A673 (cell line): Measurements from ENCODE around the gene FRMD1. TPM values are rescaled to one million over a fixed set of nuclear protein-coding genes. Genes with fewer than 3 reads are reported as not detected.

Source experiments
- BruUV-seq: library from RNA; stranded (reverse); fragments of 400-500 nt; replicated peaks from 2 replicates; lab custom pipeline; 2021; lab: Mats Ljungman, UMichigan
- CTCF ChIA-PET: fragments of 300-600 bp; sonication (Branson Sonifier 250); formaldehyde crosslinking; loops from one replicate; lab custom pipeline; 2022; ENCODE audit warnings: antibody characterized with exemption; lab: Charles Lee
- POLR2A ChIA-PET: fragments of 300-600 bp; sonication (Branson Sonifier 250); formaldehyde crosslinking; loops from one replicate; lab custom pipeline; 2022; ENCODE audit warnings: antibody characterized with exemption; ENCODE audit not compliant: low non-redundant PET; lab: Charles Lee
- DNase-seq: peaks from one replicate; pipeline ENCODE4 v3.0.0-alpha.2; 2015; ENCODE audit warnings: low spot score
- H3K27ac ChIP-seq: fragments of 200-600 bp; sonication (generic); 2 replicates; pipeline ENCODE4 v1.5.1; 2016; ENCODE audit warnings: mixed run types, low read depth, mild to moderate bottlenecking, mixed read lengths, antibody characterized with exemption, low read length; ENCODE audit not compliant: poor library complexity, severe bottlenecking
- H3K27me3 ChIP-seq: fragments of 200-600 bp; sonication (generic); replicated peaks from 2 replicates; pipeline ENCODE4 v1.6.1; 2017; ENCODE audit warnings: mixed run types, low read depth, mild to moderate bottlenecking, mixed read lengths, antibody characterized with exemption, low read length; ENCODE audit not compliant: insufficient read depth, poor library complexity
- H3K36me3 ChIP-seq: fragments of 200-600 bp; sonication (generic); 2 replicates; pipeline ENCODE4 v1.6.1; 2016; ENCODE audit warnings: mixed run types, mild to moderate bottlenecking, mixed read lengths, antibody characterized with exemption, low read length; ENCODE audit not compliant: insufficient read depth, poor library complexity, severe bottlenecking
- H3K4me1 ChIP-seq: fragments of 200-600 bp; sonication (generic); 2 replicates; pipeline ENCODE4 v1.6.1; 2017; ENCODE audit warnings: mixed run types, mild to moderate bottlenecking, mixed read lengths, antibody characterized with exemption, low read length; ENCODE audit not compliant: insufficient read depth, poor library complexity, severe bottlenecking
- H3K4me3 ChIP-seq: fragments of 200-600 bp; sonication (generic); 2 replicates; pipeline ENCODE4 v1.5.1; 2016; ENCODE audit warnings: low read depth, mixed run types, mild to moderate bottlenecking, mixed read lengths, low read length; ENCODE audit not compliant: poor library complexity, severe bottlenecking
- H3K9me3 ChIP-seq: fragments of 200-600 bp; sonication (generic); 2 replicates; pipeline ENCODE4 v1.6.1; 2016; ENCODE audit warnings: mixed run types, low read depth, mild to moderate bottlenecking, mixed read lengths, antibody characterized with exemption, low read length; ENCODE audit not compliant: poor library complexity, severe bottlenecking
- CTCF ChIP-seq: fragments of 300-800, 200-600 bp; sonication (generic); conservative IDR thresholded peaks from 2 replicates; pipeline ENCODE4 v1.5.1; 2017; ENCODE audit warnings: low read depth, mild to moderate bottlenecking, antibody characterized with exemption, low read length, moderate library complexity, mixed read lengths
- EZH2 ChIP-seq: fragments of 200-600 bp; sonication (generic); IDR thresholded peaks from 2 replicates; pipeline ENCODE4 v1.6.1; 2017; ENCODE audit warnings: borderline replicate concordance, low read depth, mild to moderate bottlenecking, mixed read lengths, antibody characterized with exemption, low read length; ENCODE audit not compliant: poor library complexity, severe bottlenecking
- intact Hi-C: fragments of 100-400 bp; cut with micrococcal nuclease; formaldehyde crosslinking; loops from one replicate; pipeline ENCODE4 v1.10.0; 2022; ENCODE audit not compliant: unreplicated experiment
- total RNA-seq: library from RNA; stranded (reverse); gene quantifications from 2 replicates; pipeline ENCODE4 v1.2.3, GENCODE V29; 2021

The FRMD1 gene
- total RNA-seq, 1 experiment from 2014 or later, result not detected

GRCh38 chr6:168028181-168028580 lies 50.8 kb downstream of the FRMD1 start:
- Histone ChIP-seq H3K9me3 (no peaks in the 10 kb centered on the region), H3K27ac (no peak overlapping the region), H3K4me3 (no peak overlapping the region), H3K27me3 (no peaks in the 10 kb centered on the region), H3K4me1 (peaks cover 14% of the 10 kb centered on the region), H3K36me3 (no peaks in the 10 kb centered on the region)
- DNase-seq, result no peak
- BruUV-seq, result no TSS peak
- TF ChIP-seq EZH2, result no peak
- TF ChIP-seq CTCF, result no peak
- CTCF ChIA-PET, result interaction anchor here (0.6 kb wide), 1 partner anchor 105 kb away, joined by 4 read pairs; no protein-coding TSS in a partner anchor
- intact Hi-C loops, result no loop called here
- POLR2A ChIA-PET, result no interaction called here

- no peak overlapping the region for H3K27ac ChIP-seq
- intact Hi-C loops, result no loop called here
- DNase-seq, result no peak
- CTCF ChIA-PET, result no interaction called here
- no peaks in the 10 kb centered on the region for H3K36me3 ChIP-seq
- no peak overlapping the region for H3K4me3 ChIP-seq
- BruUV-seq, result no TSS peak
- TF ChIP-seq CTCF (no peak), EZH2 (no peak)
- no peaks in the 10 kb centered on the region for H3K27me3 ChIP-seq
- no peaks in the 10 kb centered on the region for H3K9me3 ChIP-seq
- H3K4me1 ChIP-seq, result peaks cover 14% of the 10 kb centered on the region
- POLR2A ChIA-PET, result no interaction called here
These were observed 51.5 kb downstream of the FRMD1 start for GRCh38 chr6:168027521-168027920.

GRCh38 chr6:168026925-168027324 lies 52.1 kb downstream of the FRMD1 start:
- no peak overlapping the region for H3K4me3 ChIP-seq
- H3K27me3 ChIP-seq, result no peaks in the 10 kb centered on the region
- TF ChIP-seq EZH2 (no peak), CTCF (no peak)
- ChIA-PET POLR2A (no interaction called here), CTCF (no interaction called here)
- no peaks in the 10 kb centered on the region for H3K9me3 ChIP-seq
- BruUV-seq, result no TSS peak
- no peaks in the 10 kb centered on the region for H3K36me3 ChIP-seq
- intact Hi-C loops, result no loop called here
- H3K4me1 ChIP-seq, result peaks cover 13% of the 10 kb centered on the region
- DNase-seq, result no peak
- no peak overlapping the region for H3K27ac ChIP-seq
